Aortic smooth muscle cell (primary cell): ENCODE results near the gene RGR. TPM values are rescaled to one million over a fixed set of nuclear protein-coding genes. Genes with fewer than 3 reads are reported as not detected.

ENCODE experiments used
- total RNA-seq: library from RNA; depleted of rRNA; stranded (reverse); fragments of >200 nt; gene quantifications from 2 replicates; pipeline ENCODE4 v1.2.3, GENCODE V29; 2014

Gene RGR
- not detected in 2 replicates for total RNA-seq

GRCh38 chr10:84244651-84245270 lies at the start of gene RGR:
RGR (plus strand) TSS chr10:84245053; CDS start chr10:84245091, 38 bp downstream.

DNA sequence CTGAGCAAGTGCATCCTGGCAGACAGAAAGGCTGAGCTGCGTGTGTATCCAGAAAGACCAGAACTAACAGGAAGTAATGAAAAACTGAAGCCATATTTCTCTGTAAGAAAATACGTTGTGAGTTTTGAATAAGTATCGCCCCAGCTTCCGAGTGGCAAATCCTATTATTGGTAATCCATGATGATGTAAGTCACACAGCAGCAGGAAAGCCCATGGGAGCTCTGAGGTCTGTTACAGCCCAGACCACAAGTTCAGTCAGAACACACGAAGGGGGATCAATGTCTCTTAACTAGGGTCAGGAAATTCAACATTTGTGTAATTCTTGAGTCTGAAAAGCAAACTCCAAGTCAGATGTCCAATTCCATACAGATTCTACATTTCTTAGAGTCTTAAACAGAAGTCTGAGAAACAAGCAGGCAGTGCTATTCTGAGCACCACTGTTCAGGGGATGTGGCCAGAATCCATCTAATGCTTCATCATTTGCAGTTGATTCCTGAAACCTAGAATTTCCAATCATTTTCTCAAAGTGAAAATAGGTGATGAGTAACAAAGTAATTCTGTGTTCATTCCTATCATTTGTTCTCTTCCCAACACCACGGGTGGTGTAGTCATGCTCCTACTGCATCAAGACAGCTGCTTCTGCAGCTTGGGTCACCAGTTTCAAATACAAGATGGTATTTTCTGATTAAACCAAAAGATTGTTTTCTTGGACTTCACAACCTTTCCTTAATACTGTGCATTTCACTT lies 19.3 kb upstream of the RGR start, which contains the start of gene LRIT2:
TSS of gene LRIT2 (minus strand) at position 118 of the 747 bp plus-strand sequence. CDS start at position 94, 24 bp downstream.

DNA sequence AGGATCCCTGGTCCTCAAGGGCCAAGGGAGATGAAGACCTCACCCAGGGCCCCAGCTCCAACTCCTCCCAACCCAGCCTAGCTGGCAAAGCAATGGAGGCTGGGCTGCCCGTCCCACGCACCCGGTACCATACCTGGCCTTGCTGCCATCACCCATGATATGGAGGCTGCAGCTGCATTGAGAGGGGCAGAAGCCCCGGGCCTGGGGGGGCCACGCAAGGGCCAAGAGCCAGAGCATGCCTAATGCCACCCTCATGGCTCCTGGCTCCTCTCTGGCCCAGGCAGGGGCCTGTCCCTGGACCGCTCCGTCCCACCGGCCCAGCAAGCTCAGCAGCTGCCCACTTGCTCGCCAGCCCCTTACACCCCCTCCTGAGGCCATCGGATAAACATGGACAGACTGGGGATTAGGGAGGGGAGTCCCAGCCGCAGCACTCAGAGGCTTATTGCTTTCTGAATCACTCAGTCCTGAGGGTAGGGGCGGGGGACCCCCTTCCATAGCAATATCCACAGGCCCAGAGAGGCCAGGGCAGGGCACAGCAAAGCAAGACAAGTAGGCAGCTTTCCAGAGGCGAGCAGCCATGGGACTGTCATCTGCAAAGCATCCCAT lies 3.6 kb upstream of the RGR start, which contains the start of gene LRIT1:
TSS of gene LRIT1 (minus strand) at position 362 of the 606 bp plus-strand sequence. CDS start at position 255, 107 bp downstream.

Other genes starting within 250 kb of the RGR start
- gene GHITM, start 105.5 kb upstream of the RGR start, total RNA-seq: 190 and 196 TPM in 2 replicates
- gene GPR15LG, start 71.3 kb upstream of the RGR start, total RNA-seq: not detected in 2 replicates
- gene CDHR1, start 50.5 kb upstream of the RGR start, total RNA-seq: not detected in 2 replicates
- not detected in 2 replicates for gene LRIT2, start 19.5 kb upstream of the RGR start, total RNA-seq
- not detected in 2 replicates for gene LRIT1, start 3.5 kb upstream of the RGR start, total RNA-seq
- gene CCSER2, start 83.5 kb downstream of the RGR start, total RNA-seq: 18.4 and 65.9 TPM in 2 replicates